NCI-H526 treated with DMSO at 0.1 percent for 48 hours (cell line): ENCODE results near the gene PLXNA2.

Experiments used
- DNase-seq: peaks from one replicate; lab custom pipeline; 2025; lab: John Stamatoyannopoulos, UW

Gene PLXNA2

DNA sequence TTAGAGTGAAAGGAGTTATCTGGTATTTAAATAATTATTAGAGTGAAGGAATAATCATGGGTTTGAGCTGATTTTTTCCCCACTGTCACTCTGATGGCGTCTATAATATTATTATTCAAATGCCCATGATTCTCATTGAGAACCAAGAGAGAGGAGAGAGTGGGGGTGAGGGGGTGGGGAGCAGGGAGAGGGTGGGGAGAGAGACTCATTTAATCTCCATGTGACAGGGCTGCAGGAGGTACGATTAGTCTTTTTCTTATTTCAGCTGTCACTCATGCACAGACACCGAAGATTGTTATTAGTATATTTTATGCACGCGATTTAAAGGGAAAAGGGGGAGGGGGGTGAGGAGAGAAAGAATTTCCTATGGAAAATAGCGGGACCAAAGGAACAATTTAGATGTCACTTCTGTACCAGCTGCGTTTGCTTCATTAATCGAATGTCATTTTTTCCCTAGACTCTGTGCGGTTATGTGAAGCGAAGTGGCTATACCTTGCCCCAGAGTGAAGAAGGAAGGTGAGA, 19.9 kb downstream of the PLXNA2 start:
- DNase-seq, result no peak

DNA sequence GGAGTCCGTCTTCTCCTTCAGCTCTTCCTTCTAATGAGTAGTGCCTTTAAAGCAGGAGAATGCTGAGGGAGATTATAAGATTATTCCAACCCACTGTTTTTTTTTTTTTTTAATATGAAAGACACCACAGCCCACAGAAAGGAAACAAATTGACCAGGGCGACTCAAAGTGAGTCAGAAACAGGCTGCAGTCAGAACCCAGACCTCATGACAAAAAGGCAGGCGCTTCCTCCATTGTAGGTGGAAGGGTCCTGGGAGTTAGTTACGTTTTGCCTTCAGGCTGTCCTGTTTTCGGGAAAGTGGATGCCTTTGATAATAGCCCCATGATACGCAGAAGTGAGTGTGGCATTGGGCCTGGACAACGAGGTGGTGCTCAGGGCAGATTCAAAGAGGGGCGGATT, 21.0 kb downstream of the PLXNA2 start:
- DNase-seq, result no peak

DNA sequence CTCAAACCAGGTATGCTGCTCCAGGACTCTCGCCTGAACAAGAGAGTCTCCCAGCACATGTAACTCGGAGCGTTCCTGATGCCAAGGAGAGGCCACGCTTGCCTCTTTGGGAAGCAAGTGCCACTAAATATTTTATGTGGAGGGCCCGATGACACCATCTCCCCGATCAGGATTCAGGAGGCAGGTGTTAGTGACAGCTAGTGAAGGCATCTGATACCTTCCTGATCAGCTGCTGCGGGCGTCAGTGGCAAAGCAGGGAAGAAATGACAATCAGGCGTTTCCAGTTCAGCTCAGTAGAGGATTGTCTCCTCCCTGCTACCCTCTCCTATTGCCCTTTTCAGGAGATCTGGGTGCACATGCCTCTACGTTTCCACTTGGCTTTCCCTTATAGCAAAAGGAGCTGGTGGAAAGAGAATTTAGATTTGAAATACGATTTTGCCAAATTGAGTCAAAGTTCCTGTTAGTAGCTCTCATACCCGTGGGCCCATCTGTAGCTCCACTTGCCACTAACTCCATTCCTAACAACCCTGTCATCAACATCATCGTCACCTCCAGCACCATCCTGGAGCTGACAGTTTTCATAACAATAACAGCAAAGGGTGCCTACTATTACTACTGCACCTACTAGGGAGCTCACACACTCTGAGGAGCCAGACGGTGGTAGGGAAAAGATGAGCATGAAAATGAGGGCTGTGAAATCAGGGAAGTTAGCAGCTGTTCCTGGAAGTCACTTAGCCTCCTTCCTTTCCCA, 21.6 kb downstream of the PLXNA2 start:
- no peak for DNase-seq

DNA sequence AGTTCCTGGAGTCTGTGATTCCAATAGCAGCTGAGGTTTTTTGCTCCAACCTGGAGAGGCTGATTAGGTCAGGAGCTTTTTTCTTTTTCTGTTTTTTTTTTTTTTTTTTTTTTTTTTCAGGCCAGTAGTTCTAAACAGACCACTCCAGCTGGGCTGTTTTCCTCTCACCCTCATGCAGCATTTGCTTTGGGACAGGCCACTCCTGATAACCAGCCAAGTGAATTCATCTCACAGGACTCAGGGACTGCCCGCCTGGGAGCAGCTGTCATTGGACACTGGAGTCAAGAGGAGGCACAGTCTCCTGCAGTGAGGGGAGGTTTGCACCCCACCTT, 22.9 kb downstream of the PLXNA2 start:
- DNase-seq, result no peak

DNA sequence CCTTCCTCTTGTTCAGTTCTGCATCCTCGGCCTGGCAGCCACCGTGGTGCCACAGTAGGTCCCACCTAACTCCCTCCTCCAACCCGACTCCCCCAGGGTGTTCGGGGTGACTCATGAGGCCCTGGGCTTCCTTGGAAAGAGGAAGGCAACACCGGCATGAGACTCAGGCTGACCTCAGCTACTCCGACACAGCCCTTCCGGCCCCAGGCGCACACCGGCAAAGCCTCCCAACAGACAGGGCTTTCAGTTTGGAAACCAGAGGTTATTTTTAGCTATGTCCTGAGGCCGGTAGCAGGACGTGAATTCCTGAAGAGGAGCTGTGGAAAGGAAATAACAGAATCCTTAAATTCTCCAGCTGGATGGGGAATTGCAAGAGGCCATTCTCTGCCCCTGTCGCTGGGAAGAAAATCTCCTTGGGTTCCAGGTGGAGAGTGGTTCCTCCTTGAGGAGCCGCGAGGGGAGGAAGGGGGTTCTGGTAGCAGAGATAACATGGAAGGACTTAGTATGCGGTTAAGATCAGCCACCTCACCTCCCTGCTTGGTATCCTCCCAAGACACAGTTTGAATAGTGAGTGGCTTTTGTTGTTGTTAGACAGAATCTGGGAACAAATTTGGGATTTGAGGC, 24.4 kb downstream of the PLXNA2 start:
- no peak for DNase-seq

DNA sequence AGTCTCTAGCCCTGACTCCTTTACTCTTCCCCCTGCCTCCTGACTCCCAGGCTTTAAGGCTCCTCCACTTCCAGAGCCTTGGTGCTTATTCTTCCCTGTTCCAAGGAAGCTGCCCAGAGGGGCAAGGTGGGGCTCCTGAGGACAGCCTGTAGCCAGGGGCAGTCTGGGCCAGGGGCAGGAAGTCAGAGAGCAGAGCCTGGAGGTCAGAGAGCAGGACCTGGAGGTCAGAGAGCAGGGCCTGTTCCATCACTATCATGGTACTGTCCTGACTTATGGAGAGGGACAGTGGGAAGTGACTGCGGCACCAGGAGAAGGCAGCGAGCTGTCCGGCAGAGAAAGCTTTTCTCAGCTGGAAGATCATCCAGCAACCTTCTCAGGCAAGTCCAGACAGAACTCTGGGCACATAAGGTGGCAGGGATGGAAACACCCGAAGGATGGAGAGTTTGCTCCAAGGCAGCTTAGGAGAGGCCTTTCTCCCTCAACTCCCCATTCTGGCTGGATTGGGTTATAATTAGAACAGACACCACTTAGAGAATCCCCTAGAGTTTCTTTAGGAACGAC, 25.0 kb downstream of the PLXNA2 start:
- DNase-seq, result no peak

DNA sequence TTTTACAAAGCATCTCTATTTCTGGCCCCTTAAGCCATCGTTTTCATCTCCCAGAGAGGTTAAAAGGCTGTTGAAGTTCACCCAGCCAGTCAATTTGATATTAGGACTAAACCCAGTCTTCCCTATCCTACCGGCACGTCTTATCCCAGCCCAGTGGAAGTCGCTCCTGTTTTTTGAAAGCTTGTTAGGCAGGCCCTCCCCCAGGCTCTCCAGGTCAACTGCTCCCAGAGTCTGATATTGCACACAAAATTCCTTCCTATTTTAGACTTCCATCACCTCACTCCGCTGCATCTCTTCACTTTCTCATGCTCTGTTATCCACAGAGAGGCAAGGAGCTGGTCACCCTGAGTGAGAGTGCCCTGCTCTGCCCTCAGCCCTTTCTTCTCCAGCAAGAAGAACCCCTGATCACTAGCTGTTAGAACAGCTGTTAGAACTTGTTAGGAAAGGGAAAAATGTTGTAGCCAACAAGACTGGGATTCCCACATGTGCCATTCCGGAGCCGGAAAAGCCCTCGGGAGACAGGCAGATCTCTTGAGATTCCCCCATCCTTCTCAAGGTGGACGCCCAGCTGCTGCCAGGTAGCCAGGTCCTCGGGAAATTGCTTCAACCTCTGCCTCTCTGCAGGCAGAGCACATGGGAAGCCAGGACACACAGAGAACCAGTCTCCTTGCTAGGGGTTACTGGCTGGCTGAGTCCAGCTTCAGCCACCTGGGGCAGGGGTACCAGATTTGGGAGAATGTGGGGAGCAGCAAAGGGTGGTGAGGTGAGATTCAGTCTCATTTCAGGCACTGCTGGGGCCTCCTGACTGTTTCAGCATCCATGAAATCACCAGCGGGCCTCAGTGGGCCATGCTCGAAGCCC, 25.7 kb downstream of the PLXNA2 start:
- no peak for DNase-seq

DNA sequence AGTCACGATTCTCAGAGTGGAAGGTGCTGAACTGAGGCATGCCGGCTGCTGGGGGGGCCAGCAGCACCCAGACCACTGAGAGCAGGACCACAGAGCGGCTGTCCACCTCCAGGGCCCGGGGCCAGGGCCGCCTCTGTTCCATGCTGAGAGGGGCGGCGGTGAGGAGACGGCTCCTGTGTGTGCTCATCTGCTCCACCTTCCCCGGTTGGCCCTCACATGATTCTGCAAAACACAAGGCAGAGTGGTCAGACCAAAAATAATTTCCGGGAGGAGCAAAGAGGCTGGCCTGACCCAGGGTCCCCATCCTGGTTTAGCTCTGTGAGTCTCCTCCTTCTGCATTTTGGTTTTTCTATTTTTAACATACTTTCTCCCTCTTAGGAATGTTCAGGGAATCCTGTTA, 26.4 kb downstream of the PLXNA2 start:
- no peak for DNase-seq

DNA sequence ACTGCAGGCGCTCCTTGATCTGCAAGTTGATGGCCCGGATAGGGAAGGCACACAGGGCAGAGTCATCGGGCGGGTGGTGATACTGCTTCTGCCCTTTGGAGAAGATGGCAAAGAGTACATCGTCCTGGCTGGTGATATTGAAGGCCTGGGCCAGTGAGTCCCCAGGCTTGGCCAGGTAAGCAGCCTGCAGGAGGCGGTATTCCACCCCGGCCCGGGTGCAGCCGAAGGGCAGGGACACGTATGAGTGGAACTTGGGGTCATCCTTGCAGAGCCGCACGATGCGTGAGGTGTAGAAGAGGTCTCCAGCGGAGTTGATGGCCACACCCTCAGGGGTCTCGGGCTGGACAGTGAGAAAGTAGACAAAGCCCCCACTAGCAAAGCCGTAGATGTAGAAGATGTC, 27.4 kb downstream of the PLXNA2 start:
- no peak for DNase-seq

DNA sequence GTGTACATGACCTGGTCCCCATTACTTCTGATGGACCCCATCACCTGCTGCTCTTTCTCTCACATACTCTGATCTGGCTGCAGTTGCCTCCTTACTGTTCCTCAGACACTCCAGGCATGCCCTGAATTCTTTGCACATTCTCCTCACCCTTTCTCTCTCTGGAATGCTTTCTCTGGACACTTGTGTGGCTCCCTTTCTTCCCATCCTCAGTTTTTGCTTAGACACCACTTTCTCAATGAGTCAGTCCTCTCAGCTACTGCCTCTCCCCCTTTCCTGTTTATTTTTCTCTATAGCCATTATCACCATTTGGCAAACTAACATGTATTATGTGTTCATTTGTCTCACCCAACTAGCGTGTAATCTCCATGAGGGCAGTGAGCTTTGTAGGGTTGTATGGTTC, 28.1 kb downstream of the PLXNA2 start:
- no peak for DNase-seq

DNA sequence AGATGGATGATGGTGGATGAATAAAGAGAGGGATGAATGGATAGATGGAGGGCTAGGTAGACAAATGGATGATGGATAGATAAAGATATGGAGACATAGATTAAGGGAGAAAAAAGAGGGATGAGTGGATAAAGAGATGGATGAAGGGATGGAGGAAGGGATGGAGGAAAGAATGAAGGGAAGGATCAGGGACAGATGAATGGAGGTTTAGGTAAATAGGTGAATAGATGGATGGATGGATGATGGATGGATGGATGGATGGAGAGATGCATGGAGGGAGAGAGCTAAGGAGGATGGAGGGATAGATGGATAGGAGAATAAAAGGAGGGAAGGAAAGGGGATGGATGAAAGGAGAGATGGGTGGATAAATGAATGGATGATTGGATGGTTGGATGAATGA, 28.8 kb downstream of the PLXNA2 start:
- no peak for DNase-seq

DNA sequence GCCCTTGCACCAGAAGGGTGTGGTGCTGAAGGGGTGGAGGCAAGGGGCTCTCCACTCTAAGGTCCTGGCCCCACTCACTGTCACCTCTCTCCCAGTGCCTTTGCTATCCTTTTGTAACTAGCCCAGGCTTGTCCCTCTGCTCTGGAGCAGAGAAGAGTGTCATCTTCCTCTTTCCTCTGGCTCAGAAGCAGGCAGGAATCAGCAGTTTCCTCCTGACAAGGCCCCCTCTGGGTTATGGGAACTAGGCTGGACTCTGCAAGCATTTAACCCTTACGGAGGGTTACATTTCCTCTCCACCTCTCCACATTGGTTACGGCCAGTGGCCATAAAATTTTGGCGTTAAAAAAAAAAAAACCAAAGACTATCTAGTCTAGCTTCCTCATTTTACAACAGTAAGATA, 30.4 kb downstream of the PLXNA2 start:
- no peak for DNase-seq

DNA sequence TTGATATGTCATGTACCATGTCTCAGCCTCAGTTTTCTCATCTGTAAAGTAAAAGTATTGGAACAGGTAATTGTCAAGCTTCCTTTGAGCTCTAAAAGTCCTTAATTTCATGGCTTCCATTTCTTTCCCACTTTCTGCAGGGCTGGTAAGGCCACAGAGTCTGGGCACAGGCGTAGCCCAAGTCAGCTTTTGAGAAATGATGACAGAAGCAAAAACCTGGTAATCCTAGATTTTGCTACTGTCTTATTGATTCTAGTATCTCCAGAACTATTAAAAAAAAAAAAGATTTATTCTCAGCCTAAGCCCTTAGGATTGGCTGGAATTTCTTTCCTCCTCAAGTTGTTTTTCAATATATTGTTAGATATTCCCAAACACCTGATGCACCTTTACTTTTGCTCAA, 31.3 kb downstream of the PLXNA2 start:
- no peak for DNase-seq

DNA sequence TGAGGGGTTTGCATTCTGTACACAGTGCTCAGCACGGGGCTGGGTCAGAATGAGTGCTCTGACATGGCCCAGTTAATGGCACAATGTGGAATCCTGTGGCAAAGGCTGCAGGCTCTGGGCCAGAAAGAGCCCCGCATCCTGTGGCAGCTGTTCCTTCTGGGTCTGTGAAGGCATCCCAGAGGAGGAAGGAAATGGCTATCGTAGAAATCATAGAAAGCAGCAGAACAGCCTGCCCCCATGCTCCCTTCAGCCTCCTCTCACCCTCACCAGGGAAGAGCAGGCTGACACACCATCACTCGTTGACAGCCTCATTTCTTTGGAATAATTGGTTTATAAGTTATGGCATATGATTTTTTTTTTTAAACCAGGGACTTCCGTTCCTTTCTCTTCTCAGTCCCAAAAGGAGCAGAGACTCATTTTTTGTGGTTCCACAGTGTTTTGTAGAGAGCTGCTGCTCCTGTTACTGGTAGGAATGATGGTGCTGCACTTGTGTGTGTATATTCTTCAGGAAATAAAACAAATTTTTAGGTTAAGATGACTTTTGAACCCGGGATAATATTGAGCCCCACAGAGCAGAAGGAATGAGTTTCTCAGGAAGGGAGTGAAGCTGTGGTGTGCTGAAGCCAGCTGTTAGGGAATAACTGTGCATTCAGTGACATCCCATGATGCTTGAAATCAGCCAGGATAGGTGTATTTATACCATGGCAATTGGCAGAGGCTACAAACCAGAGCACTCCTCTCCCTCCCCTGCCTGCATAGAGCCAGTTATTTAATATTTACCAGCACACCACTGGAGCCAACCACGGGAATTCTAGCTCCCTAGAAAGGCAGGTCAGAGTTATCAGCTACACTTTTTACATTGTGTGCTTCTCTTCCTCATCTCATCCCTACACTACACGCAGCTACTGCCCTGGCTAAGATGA, 32.0 kb downstream of the PLXNA2 start:
- no peak for DNase-seq

DNA sequence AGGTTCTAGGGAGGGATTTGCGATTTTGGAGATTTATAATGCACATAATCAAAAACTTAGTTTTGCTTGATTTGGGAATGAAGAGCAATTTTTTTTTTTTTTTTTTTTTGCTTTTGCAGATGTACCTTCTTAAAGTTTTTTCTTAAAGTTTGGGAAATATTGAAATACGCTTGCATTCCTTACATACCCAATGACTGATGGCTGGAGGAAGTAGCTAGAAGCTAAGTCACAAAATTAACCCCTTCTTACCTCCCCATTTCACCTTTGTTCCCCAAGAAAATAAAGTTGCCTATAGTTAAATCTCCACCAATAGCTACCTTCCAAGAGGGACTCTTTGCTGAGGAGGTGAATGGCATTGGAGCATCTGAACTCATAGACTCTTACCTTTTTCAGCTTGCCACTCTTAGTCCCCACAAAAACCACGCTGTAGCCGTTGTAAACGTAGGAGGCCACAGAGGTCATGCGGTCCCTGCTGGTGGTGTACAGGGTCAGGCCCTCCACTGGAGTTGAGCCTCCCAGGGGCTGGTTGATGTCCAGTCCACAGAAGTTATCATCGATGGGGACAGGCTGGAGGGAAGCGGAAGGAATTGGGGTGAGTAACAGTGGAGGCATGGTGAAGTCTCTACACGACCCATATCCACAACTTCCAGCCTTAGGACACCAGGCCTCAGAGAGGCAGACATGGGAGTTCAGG, 34.1 kb downstream of the PLXNA2 start:
- no peak for DNase-seq

DNA sequence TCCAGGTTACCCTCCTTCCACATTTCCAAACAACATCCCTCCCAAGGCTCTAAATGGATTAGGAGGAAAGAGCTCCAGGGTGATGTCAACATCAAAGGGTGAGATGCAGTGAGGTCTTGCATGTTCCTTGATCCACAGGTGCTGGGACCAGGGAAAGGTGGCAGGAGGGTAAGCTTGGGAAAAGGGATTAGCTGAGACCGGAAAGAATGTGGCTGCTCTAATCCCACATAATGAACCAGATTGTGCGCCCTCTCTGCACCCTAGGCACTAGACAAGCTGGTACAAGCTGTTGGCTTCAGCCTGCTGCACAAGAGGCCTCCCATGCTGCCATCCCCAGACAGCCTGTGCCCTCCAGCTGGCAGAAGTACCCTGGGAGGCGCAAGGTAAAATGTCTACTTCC, 34.9 kb downstream of the PLXNA2 start:
- DNase-seq, result no peak

DNA sequence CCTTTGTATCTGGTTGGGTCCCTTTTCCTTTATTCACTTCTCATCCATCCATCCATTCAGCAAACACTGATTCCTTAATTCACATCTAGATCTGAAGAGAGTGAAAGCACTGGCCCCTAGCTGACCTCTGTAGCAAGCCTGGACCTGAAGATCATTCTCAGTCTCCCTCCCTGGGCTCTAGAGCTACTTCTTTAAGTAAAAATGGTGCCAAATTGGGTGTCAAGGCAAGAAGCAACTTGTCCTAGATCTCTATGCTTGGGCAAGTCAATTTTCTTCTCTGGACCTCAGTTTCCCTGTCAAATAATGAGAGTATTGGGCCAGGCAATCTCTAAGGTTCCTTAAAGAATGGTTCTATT, 36.1 kb downstream of the PLXNA2 start:
- DNase-seq, result no peak

DNA sequence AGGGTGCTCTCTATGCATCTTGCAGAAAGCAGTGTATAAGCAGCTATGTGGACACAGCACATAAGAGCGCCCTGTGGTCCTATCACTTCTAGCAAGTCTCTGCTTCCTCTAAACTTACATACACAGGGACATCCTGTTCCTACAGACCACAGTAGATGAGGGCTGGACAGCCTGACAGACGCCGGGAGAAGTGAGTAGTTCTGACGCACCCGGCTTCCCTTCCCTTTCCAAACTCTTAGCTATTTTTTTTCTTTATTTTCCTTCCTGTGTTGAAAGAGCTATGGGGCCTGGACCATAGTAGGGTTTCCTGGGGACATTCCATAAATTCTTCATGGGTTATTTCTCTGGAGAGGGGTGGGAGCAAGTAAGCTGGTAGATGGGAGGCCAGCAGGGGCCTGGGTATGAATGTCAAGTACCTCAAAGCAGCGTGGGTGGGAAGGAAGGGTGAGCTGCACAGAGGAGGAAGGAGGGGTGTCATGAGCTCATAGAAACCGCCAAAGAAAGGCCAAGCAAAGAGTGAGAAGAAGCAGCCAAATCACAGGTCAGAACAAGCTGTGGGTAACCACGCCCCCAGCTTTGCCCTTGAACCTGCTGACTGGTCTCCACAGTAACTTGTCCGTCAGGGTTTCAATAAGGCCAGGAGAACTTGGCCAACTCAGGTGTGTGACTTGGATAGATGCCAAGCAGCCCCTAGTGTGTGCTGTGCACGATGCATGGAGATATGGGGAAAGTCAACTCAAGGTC, 36.6 kb downstream of the PLXNA2 start:
- DNase-seq, result no peak

DNA sequence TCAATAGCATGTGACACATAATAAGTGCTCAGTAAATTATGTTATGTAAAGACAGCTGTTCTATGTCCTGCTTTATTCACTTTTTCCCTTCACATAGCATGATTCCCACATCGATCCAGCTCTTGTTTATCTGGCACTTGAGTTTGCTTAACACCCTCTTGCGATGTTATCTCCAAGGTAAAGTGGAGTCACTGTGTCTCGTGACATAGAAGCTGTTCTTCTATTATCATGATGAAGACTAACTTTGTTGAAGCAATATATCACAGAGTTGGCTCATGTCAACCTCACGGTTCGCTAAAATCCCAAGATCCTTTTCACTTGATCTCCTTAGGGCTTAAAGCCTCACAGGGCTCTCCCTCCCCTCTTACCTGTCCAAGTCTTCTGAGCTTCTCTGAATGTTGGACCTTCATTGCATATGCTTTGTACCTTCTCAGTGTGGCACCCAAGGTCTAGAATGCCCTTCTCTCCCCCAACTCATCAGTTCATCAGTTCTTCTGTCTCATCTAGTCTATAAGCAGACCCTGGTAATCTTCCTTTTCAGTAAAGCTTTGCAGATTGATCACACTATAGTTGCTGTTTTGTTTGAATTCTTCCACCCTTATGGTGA, 38.0 kb downstream of the PLXNA2 start:
- no peak for DNase-seq
